ENCODE results near the gene TP53AIP1. TPM values are rescaled to one million over a fixed set of nuclear protein-coding genes. Genes with fewer than 3 reads are reported as not detected.

The TP53AIP1 gene
- total and polyA plus RNA-seq, 4 experiments from 2014 or later: not detected

- H3K27ac ChIP-seq (ENCODE audit: low read depth, low read length): no peak overlapping the region
- ChIA-PET POLR2A (ENCODE audit: partially characterized antibody) (no interaction called here), CTCF (ENCODE audit: partially characterized antibody) (interaction anchor here (1.5 kb wide), 1 partner anchor 12 kb away, joined by 3 read pairs; no protein-coding TSS in a partner anchor)
- H3K27ac Mint-ChIP-seq: no peak overlapping the region
- H3K27me3 ChIP-seq (ENCODE audit: insufficient read depth, low read length): no peaks in the 10 kb centered on the region
- H3K4me1 ChIP-seq (ENCODE audit: insufficient read depth, low read length): no peaks in the 10 kb centered on the region
- DNase-seq: no peak
- intact Hi-C loops (cut with micrococcal nuclease): no loop called here
- peaks cover 0 to 3% (median 0%) of the 10 kb centered on the region in 4 donors for H3K4me1 Mint-ChIP-seq
- H3K27me3 Mint-ChIP-seq: peaks cover 10 to 25% of the 10 kb centered on the region in 2 donors
- H3K9me3 ChIP-seq (ENCODE audit: control insufficient read depth in 1 of 2, low read length in 2 of 2): no peaks in the 10 kb centered on the region
- no peak overlapping the region for H3K4me3 Mint-ChIP-seq
- H3K36me3 ChIP-seq (ENCODE audit: insufficient read depth, low read length): no peaks in the 10 kb centered on the region
- peaks cover 0 to 3% of the 10 kb centered on the region in 2 donors for H3K36me3 Mint-ChIP-seq
- H3K9me3 Mint-ChIP-seq: peaks cover 0 to 3% (median 0%) of the 10 kb centered on the region in 8 donors
- no peak overlapping the region for H3K4me3 ChIP-seq (ENCODE audit: low read length in 2 of 2)
Measured at GRCh38 chr11:128919216-128919615, 23.5 kb downstream of the TP53AIP1 start.

GRCh38 chr11:128917144-128917724 lies 25.4 kb downstream of the TP53AIP1 start:
- Histone ChIP-seq H3K36me3 (ENCODE audit: insufficient read depth, low read length) (no peaks in the 10 kb centered on the region), H3K27ac (ENCODE audit: low read depth, low read length) (no peak overlapping the region), H3K4me3 (ENCODE audit: low read length in 2 of 2) (no peak overlapping the region), H3K9me3 (ENCODE audit: control insufficient read depth in 1 of 2, low read length in 2 of 2) (no peaks in the 10 kb centered on the region), H3K4me1 (ENCODE audit: insufficient read depth, low read length) (no peaks in the 10 kb centered on the region), H3K27me3 (ENCODE audit: insufficient read depth, low read length) (no peaks in the 10 kb centered on the region)
- Mint-ChIP-seq H3K36me3 (peaks cover 0 to 3% of the 10 kb centered on the region in 2 donors), H3K4me3 (no peak overlapping the region), H3K27ac (peak overlapping the region in 1 of 7 donors; percentile 36), H3K9me3 (peaks cover 0 to 3% (median 0%) of the 10 kb centered on the region in 8 donors), H3K27me3 (peaks cover 11 to 29% of the 10 kb centered on the region in 2 donors), H3K4me1 (peaks cover 0 to 3% (median 0%) of the 10 kb centered on the region in 4 donors)
- ChIA-PET POLR2A (ENCODE audit: partially characterized antibody) (no interaction called here), CTCF (ENCODE audit: partially characterized antibody) (interaction anchor here (1.6 kb wide), 1 partner anchor 11 kb away, joined by 4 read pairs; no protein-coding TSS in a partner anchor)
- intact Hi-C loops (cut with micrococcal nuclease): no loop called here
- no peak for DNase-seq

GRCh38 chr11:128916681-128917080 lies 26.0 kb downstream of the TP53AIP1 start:
- no peak overlapping the region for H3K27ac Mint-ChIP-seq
- intact Hi-C loops (cut with micrococcal nuclease): no loop called here

GRCh38 chr11:128916037-128916572 lies 26.6 kb downstream of the TP53AIP1 start:
- intact Hi-C loops (cut with micrococcal nuclease): no loop called here
- H3K27ac ChIP-seq (ENCODE audit: low read depth, low read length): no peak overlapping the region
- Mint-ChIP-seq H3K36me3 (peaks cover 0 to 3% of the 10 kb centered on the region in 2 donors), H3K4me1 (peaks cover 0 to 3% (median 0%) of the 10 kb centered on the region in 4 donors), H3K27ac (no peak overlapping the region), H3K4me3 (no peak overlapping the region), H3K9me3 (peaks cover 0 to 3% (median 0%) of the 10 kb centered on the region in 8 donors), H3K27me3 (peaks cover 14 to 33% of the 10 kb centered on the region in 2 donors)
- POLR2A ChIA-PET (ENCODE audit: partially characterized antibody): no interaction called here
- H3K27me3 ChIP-seq (ENCODE audit: insufficient read depth, low read length): peaks cover under 1% of the 10 kb centered on the region
- no peaks in the 10 kb centered on the region for H3K36me3 ChIP-seq (ENCODE audit: insufficient read depth, low read length)
- no peak overlapping the region for H3K4me3 ChIP-seq (ENCODE audit: low read length in 2 of 2)
- no peaks in the 10 kb centered on the region for H3K9me3 ChIP-seq (ENCODE audit: control insufficient read depth in 1 of 2, low read length in 2 of 2)
- no peaks in the 10 kb centered on the region for H3K4me1 ChIP-seq (ENCODE audit: insufficient read depth, low read length)
- DNase-seq: no peak
- CTCF ChIA-PET (ENCODE audit: partially characterized antibody): interaction anchor here (1.6 kb wide), 1 partner anchor 12 kb away, joined by 4 read pairs; no protein-coding TSS in a partner anchor

More at GRCh38 chr11:128916681-128917080, 26.0 kb downstream of the TP53AIP1 start:
- POLR2A ChIA-PET (ENCODE audit: partially characterized antibody): no interaction called here
- peaks cover 0 to 3% (median 0%) of the 10 kb centered on the region in 4 donors for H3K4me1 Mint-ChIP-seq
- Histone ChIP-seq H3K27ac (ENCODE audit: low read depth, low read length) (no peak overlapping the region), H3K4me3 (ENCODE audit: low read length in 2 of 2) (no peak overlapping the region), H3K4me1 (ENCODE audit: insufficient read depth, low read length) (no peaks in the 10 kb centered on the region), H3K9me3 (ENCODE audit: control insufficient read depth in 1 of 2, low read length in 2 of 2) (no peaks in the 10 kb centered on the region), H3K27me3 (ENCODE audit: insufficient read depth, low read length) (no peaks in the 10 kb centered on the region), H3K36me3 (ENCODE audit: insufficient read depth, low read length) (no peaks in the 10 kb centered on the region)
- CTCF ChIA-PET (ENCODE audit: partially characterized antibody): interaction anchor here (1.6 kb wide), 1 partner anchor 12 kb away, joined by 4 read pairs; no protein-coding TSS in a partner anchor
- peaks cover 0 to 3% (median 0%) of the 10 kb centered on the region in 8 donors for H3K9me3 Mint-ChIP-seq
- peaks cover 0 to 3% of the 10 kb centered on the region in 2 donors for H3K36me3 Mint-ChIP-seq
- H3K4me3 Mint-ChIP-seq: no peak overlapping the region
- no peak for DNase-seq
- peaks cover 10 to 31% of the 10 kb centered on the region in 2 donors for H3K27me3 Mint-ChIP-seq

- H3K27ac ChIP-seq (ENCODE audit: low read depth, low read length): no peak overlapping the region
- Mint-ChIP-seq H3K9me3 (peaks cover 0 to 3% (median 0%) of the 10 kb centered on the region in 8 donors), H3K36me3 (peaks cover 0 to 3% of the 10 kb centered on the region in 2 donors), H3K4me3 (no peak overlapping the region), H3K27ac (no peak overlapping the region), H3K4me1 (peaks cover 0 to 3% (median 0%) of the 10 kb centered on the region in 4 donors), H3K27me3 (peaks cover 13 to 32% of the 10 kb centered on the region in 2 donors)
- H3K4me1 ChIP-seq (ENCODE audit: insufficient read depth, low read length): no peaks in the 10 kb centered on the region
- H3K4me3 ChIP-seq (ENCODE audit: low read length in 2 of 2): no peak overlapping the region
- no peaks in the 10 kb centered on the region for H3K9me3 ChIP-seq (ENCODE audit: control insufficient read depth in 1 of 2, low read length in 2 of 2)
- no peaks in the 10 kb centered on the region for H3K36me3 ChIP-seq (ENCODE audit: insufficient read depth, low read length)
- H3K27me3 ChIP-seq (ENCODE audit: insufficient read depth, low read length): peaks cover 4% of the 10 kb centered on the region
- POLR2A ChIA-PET (ENCODE audit: partially characterized antibody): no interaction called here
- no peak for DNase-seq
- intact Hi-C loops (cut with micrococcal nuclease): no loop called here
- CTCF ChIA-PET (ENCODE audit: partially characterized antibody): interaction anchor here (2.3 kb wide), 1 partner anchor 30 kb away, joined by 8 read pairs; no protein-coding TSS in a partner anchor
Measured at GRCh38 chr11:128915149-128915521, 27.5 kb downstream of the TP53AIP1 start.

- Mint-ChIP-seq H3K4me3 (no peak overlapping the region), H3K36me3 (peaks cover 0 to 3% of the 10 kb centered on the region in 2 donors), H3K9me3 (peaks cover 0 to 3% (median 0%) of the 10 kb centered on the region in 8 donors), H3K4me1 (peaks cover 0 to 3% (median 0%) of the 10 kb centered on the region in 4 donors), H3K27me3 (peaks cover 19 to 36% of the 10 kb centered on the region in 2 donors), H3K27ac (no peak overlapping the region)
- intact Hi-C loops (cut with micrococcal nuclease): no loop called here
- no peaks in the 10 kb centered on the region for H3K9me3 ChIP-seq (ENCODE audit: control insufficient read depth in 1 of 2, low read length in 2 of 2)
- POLR2A ChIA-PET (ENCODE audit: partially characterized antibody): no interaction called here
- peaks cover 4% of the 10 kb centered on the region for H3K27me3 ChIP-seq (ENCODE audit: insufficient read depth, low read length)
- no peak overlapping the region for H3K4me3 ChIP-seq (ENCODE audit: low read length in 2 of 2)
- H3K27ac ChIP-seq (ENCODE audit: low read depth, low read length): no peak overlapping the region
- CTCF ChIA-PET (ENCODE audit: partially characterized antibody): interaction anchor here (2.3 kb wide), 1 partner anchor 29 kb away, joined by 8 read pairs; no protein-coding TSS in a partner anchor
- H3K4me1 ChIP-seq (ENCODE audit: insufficient read depth, low read length): no peaks in the 10 kb centered on the region
- DNase-seq: no peak
- H3K36me3 ChIP-seq (ENCODE audit: insufficient read depth, low read length): no peaks in the 10 kb centered on the region
Measured at GRCh38 chr11:128914216-128915148, 28.2 kb downstream of the TP53AIP1 start.

All from CD4-positive, alpha-beta memory T cell (primary cell).